Motor neuron (in vitro differentiated cells): Measurements from ENCODE around the gene JUP. TPM values are rescaled to one million over a fixed set of nuclear protein-coding genes. Genes with fewer than 3 reads are reported as not detected.

Experiments
- ATAC-seq, 8 experiments: fragments of 200-7000 bp; cut with Tn5 transposase; replicated peaks in 6 of 8; 2 replicates each; pipeline ENCODE4 v1.8.0; 2021; ENCODE audit warnings: mild to moderate bottlenecking in 8 of 8, moderate library complexity in 8 of 8
- H3K27ac ChIP-seq, 2 donors: fragments of 250-450 bp; sonication (Bioruptor Pico); 2 replicates each; pipeline ENCODE4 v1.9.0; 2021; ENCODE audit warnings: antibody characterized with exemption in 2 of 2, mild to moderate bottlenecking in 2 of 2, moderate library complexity in 1 of 2
- H3K4me1 ChIP-seq, 2 donors: fragments of 250-450 bp; sonication (Bioruptor Pico); replicated peaks in 1 of 2; 2 replicates each; pipeline ENCODE4 v1.6.1; 2021; ENCODE audit warnings: antibody characterized with exemption in 2 of 2, mild to moderate bottlenecking in 2 of 2, moderate library complexity in 1 of 2
- H3K4me3 ChIP-seq, 5 donors: fragments of 250-450 bp; sonication (Bioruptor Pico); 2 replicates each; pipeline ENCODE4 v1.9.0; 2021; ENCODE audit warnings: antibody characterized with exemption in 5 of 5, mild to moderate bottlenecking in 5 of 5, moderate library complexity in 4 of 5
- WGBS, 10 experiments: fragments of 450-650 bp; shearing (Covaris generic); methylation state at CpG; one replicate each; pipeline ENCODE4 v1.0.0; 2022; 5-methylcytosine and 5-hydroxymethylcytosine counted together
- in situ Hi-C, 9 experiments: fragments of 400-800 bp; cut with MboI; loops; one replicate each; pipeline ENCODE4 v1.15.0; 2021; ENCODE audit warnings: low sequenced_read_pairs in 9 of 9, low pct_unique_long_range_greater_than_20kb in 2 of 9; ENCODE audit not compliant: unreplicated experiment in 9 of 9
- total RNA-seq, 8 experiments: library from RNA; unstranded; fragments of 300-600 nt; gene quantifications; 2 replicates each; pipeline versions ENCODE4 v1.2.3 to v1.2.4, GENCODE V29; 2022

Gene JUP
- total RNA-seq, 8 experiments from 2014 or later, result 4.9 to 34.5 (median 16.8) TPM

DNA sequence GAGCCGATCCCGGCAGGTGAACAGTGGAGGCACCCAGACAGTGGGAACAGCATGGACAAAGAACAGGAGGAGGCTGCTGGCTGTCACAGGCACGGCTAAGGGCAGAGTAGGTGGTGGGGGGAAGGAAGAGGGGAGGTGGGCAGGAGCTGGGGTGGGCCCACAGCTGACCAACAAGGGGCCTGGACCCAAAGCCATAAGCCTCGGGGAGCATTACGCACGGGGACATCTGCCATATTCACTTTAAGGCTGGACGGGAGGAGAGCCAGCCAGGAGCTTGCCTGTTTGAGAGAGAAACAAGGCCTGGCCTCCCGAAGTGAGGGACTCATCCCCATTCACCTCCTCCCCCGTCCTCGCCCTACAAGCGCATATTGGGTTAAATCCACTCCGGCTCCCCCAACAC lies 32.4 kb downstream of the JUP start:
- 80 to 89% methylated on average over 4 to 6 of the region's 12 CpGs; no CpG with 5 or more reads in 8 of the 10 experiments for WGBS, 10 experiments
- in situ Hi-C loops, result no loop called here
- ATAC-seq, result peak in 1 of 8 experiments; percentile 14

DNA sequence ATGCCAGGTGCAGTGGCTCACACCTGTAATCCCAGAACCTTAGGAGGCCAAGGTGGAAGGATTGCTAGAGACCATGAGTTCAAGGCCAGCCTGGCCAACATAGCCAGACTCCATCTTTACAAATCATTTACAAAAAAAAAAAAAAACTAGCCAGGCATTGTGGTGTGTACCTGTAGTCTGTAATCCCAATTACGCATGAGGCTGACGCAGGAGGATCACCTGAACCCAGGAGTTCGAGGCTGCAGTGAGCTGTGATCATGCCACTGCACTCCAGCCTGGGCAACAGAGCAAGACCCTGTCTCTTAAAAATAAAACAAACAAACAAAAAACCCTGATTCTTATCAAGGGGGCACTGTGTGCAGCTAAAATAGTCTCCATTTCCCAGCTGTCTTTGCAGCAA lies 35.2 kb downstream of the JUP start:
- H3K4me3 ChIP-seq, result no peak overlapping the region
- WGBS, 10 experiments, result 50 to 92% (median 71%) methylated on average over 1 to 3 of the region's 3 CpGs; no CpG with 5 or more reads in 4 of the 10 experiments
- H3K4me1 ChIP-seq, result no peaks in the 10 kb centered on the region
- H3K27ac ChIP-seq, result no peak overlapping the region
- in situ Hi-C loops, result no loop called here
- no peak for ATAC-seq

More for the DNA sequence above, 32.4 kb downstream of the JUP start:
- H3K27ac ChIP-seq, result no peak overlapping the region
- H3K4me3 ChIP-seq, result no peak overlapping the region
- H3K4me1 ChIP-seq, result no peaks in the 10 kb centered on the region

GRCh38 chr17:41750862-41751261 lies 35.6 kb downstream of the JUP start:
- Histone ChIP-seq H3K4me3 (no peak overlapping the region), H3K4me1 (no peaks in the 10 kb centered on the region), H3K27ac (no peak overlapping the region)
- WGBS, 10 experiments, result 17 to 100% (median 70%) methylated on average over 1 to 4 of the region's 4 CpGs; no CpG with 5 or more reads in 3 of the 10 experiments
- in situ Hi-C loops, result no loop called here
- ATAC-seq, result no peak

DNA sequence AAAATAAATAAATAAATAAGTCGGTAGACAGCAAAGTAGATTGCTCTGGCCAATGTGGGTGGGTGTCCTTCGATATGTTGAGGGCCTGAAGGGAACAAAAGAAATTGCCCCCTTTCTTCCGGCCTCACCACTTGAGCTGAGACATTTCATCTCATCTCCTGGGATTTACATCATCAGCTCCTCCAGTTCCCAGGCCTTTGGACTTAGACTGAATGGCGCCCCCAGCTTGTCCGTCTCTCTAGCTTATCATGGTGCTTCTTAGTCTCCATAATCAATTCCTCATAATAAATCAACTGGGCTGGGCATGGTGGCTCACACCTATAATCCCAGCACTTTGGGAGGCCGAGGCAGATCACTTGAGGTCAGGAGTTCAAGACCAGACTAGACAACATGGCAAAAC lies 38.2 kb downstream of the JUP start:
- Histone ChIP-seq H3K4me3 (no peak overlapping the region), H3K27ac (no peak overlapping the region), H3K4me1 (no peaks in the 10 kb centered on the region)
- 60 to 97% (median 82%) methylated on average over 1 to 5 of the region's 6 CpGs; no CpG with 5 or more reads in 4 of the 10 experiments for whole genome bisulfite sequencing, 10 experiments
- in situ Hi-C loops, result loop anchor here in 3 of 9 experiments (25.0 kb wide), 2 partner anchors 89 to 364 kb away; partner anchors contain the start of genes DHX58 (in 2 of the 3), HSPB9 (in 2 of the 3), KAT2A (in 2 of the 3) and KLHL10 (in 1 of the 3)
- no peak for ATAC-seq

- in situ Hi-C loops, result loop anchor here in 3 of 9 experiments (25.0 kb wide), 2 partner anchors 96 to 371 kb away; partner anchors contain the start of genes DHX58 (in 2 of the 3), HSPB9 (in 2 of the 3), KAT2A (in 2 of the 3) and KLHL10 (in 1 of the 3)
- no peak overlapping the region for H3K27ac ChIP-seq
- H3K4me3 ChIP-seq, result no peak overlapping the region
- 40 to 91% (median 75%) methylated on average over 2 to 7 of the region's 9 CpGs; no CpG with 5 or more reads in 1 of the 10 experiments for WGBS, 10 experiments
- H3K4me1 ChIP-seq, result peaks cover 3 to 4% of the 10 kb centered on the region in 2 donors
- no peak for ATAC-seq
These were observed 44.8 kb downstream of the JUP start for GRCh38 chr17:41741709-41742108.

DNA sequence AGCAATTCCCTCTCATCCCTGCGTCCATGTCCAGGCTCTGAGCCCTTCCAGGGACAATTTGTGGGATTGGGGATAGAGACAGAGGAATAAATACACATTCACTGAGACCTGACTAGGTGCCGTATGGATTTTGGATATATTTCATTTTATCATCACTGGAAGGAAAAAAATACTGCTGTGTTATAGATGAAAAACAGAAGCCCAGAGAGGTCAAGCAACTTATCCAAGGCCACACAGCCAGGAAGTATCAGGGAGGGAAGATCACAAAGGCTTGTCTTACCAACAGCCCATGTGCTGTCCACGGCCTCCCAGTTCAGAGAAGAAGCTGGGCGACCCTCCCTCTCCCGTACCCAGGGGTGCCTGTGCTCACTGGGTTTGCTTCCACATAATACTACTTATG lies 46.0 kb downstream of the JUP start:
- Histone ChIP-seq H3K27ac (no peak overlapping the region), H3K4me1 (peaks cover 3 to 4% of the 10 kb centered on the region in 2 donors), H3K4me3 (no peak overlapping the region)
- in situ Hi-C loops, result loop anchor here in 3 of 9 experiments (25.0 kb wide), 2 partner anchors 97 to 372 kb away; partner anchors contain the start of genes DHX58 (in 2 of the 3), HSPB9 (in 2 of the 3), KAT2A (in 2 of the 3) and KLHL10 (in 1 of the 3)
- WGBS, 10 experiments, result 33 to 100% (median 100%) methylated on average over 1 to 3 of the region's 5 CpGs; no CpG with 5 or more reads in 3 of the 10 experiments
- ATAC-seq, result no peak

GRCh38 chr17:41739661-41740352 lies 46.7 kb downstream of the JUP start:
- peak in 6 of 8 experiments; percentile 14 to 63 (median 31) for ATAC-seq
- WGBS, 10 experiments, result 8 to 80% (median 70%) methylated on average over 1 to 3 of the region's 9 CpGs; no CpG with 5 or more reads in 3 of the 10 experiments
- Histone ChIP-seq H3K27ac (no peak overlapping the region), H3K4me1 (peaks cover 3 to 7% of the 10 kb centered on the region in 2 donors), H3K4me3 (no peak overlapping the region)
- in situ Hi-C loops, result loop anchor here in 6 of 9 experiments (5.0 to 25.0 kb wide), 5 partner anchors 55 to 372 kb away; partner anchors contain the start of genes DHX58 (in 2 of the 6), HSPB9 (in 2 of the 6), KAT2A (in 2 of the 6) and KLHL10 (in 1 of the 6)

DNA sequence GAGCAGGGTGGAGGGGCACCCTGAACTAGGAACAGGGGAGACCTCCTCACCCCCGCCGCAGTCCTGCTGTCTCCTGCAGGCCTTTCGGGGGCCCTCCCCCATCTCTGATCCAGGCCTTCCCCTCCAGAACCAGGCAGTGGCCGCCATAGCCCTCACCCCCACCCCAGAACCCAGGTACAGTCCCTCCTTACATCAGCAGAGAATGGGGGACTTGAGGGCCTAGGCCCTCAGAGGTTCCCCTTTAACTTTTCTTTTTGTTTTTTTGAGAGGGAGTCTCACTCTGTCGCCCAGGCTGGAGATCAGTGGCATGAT lies 47.8 kb downstream of the JUP start:
- Histone ChIP-seq H3K27ac (no peak overlapping the region), H3K4me3 (no peak overlapping the region), H3K4me1 (peaks cover 3 to 7% of the 10 kb centered on the region in 2 donors)
- WGBS, 10 experiments, result no CpG with 5 or more reads among the region's 5 CpGs
- ATAC-seq, result no peak
- in situ Hi-C loops, result loop anchor here in 6 of 9 experiments (5.0 to 25.0 kb wide), 5 partner anchors 56 to 374 kb away; partner anchors contain the start of genes DHX58 (in 2 of the 6), HSPB9 (in 2 of the 6), KAT2A (in 2 of the 6) and KLHL10 (in 1 of the 6)

GRCh38 chr17:41738077-41738800 lies 48.3 kb downstream of the JUP start:
- peaks cover 3 to 7% of the 10 kb centered on the region in 2 donors for H3K4me1 ChIP-seq
- peak; percentile 57 to 82 (median 68) for ATAC-seq
- in situ Hi-C loops, result loop anchor here in 6 of 9 experiments (5.0 to 25.0 kb wide), 5 partner anchors 57 to 374 kb away; partner anchors contain the start of genes DHX58 (in 2 of the 6), HSPB9 (in 2 of the 6), KAT2A (in 2 of the 6) and KLHL10 (in 1 of the 6)
- WGBS, 10 experiments, result 0 to 20% (median 7%) methylated on average over 1 to 6 of the region's 10 CpGs; no CpG with 5 or more reads in 4 of the 10 experiments
- H3K4me3 ChIP-seq, result peak overlapping the region in 1 of 5 donors; percentile 2
- H3K27ac ChIP-seq, result no peak overlapping the region

DNA sequence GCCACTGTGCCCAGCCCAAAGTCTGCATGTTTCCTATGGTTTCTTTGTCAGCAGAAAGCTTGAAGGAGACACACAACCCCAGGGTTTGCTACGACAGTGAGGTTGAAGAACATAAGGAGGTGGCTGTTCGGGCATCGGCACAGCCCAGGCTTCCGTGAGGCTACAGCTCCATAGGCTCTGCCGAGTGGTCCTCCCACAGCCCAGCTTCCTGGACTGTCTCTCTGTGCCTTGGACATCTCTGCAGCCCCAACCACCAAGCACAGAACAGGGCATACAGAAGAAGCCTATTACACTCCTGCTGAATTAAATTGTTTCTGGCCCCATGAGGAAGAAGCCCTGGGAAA lies 48.9 kb downstream of the JUP start:
- H3K27ac ChIP-seq, result no peak overlapping the region
- in situ Hi-C loops, result loop anchor here in 6 of 9 experiments (5.0 to 25.0 kb wide), 5 partner anchors 57 to 375 kb away; partner anchors contain the start of genes DHX58 (in 2 of the 6), HSPB9 (in 2 of the 6), KAT2A (in 2 of the 6) and KLHL10 (in 1 of the 6)
- WGBS, 10 experiments, result 0 to 50% (median 25%) methylated on average over 1 to 4 of the region's 5 CpGs; no CpG with 5 or more reads in 6 of the 10 experiments
- peak in 5 of 8 experiments; percentile 0 to 8 (median 1) for ATAC-seq
- H3K4me1 ChIP-seq, result peaks cover 3 to 7% of the 10 kb centered on the region in 2 donors
- no peak overlapping the region for H3K4me3 ChIP-seq

GRCh38 chr17:41736983-41737679 lies 49.4 kb downstream of the JUP start:
- ATAC-seq, result no peak
- WGBS, 10 experiments, result 20 to 89% (median 64%) methylated on average over 1 to 12 of the region's 17 CpGs
- no peak overlapping the region for H3K27ac ChIP-seq
- in situ Hi-C loops, result loop anchor here in 6 of 9 experiments (5.0 to 25.0 kb wide), 5 partner anchors 58 to 375 kb away; partner anchors contain the start of genes DHX58 (in 2 of the 6), HSPB9 (in 2 of the 6), KAT2A (in 2 of the 6) and KLHL10 (in 1 of the 6)
- H3K4me1 ChIP-seq, result peaks cover 3 to 7% of the 10 kb centered on the region in 2 donors
- no peak overlapping the region for H3K4me3 ChIP-seq

GRCh38 chr17:41735744-41736143 lies 50.8 kb downstream of the JUP start:
- no peak for ATAC-seq
- WGBS, 10 experiments, result 41 to 100% (median 79%) methylated on average over 1 to 4 of the region's 4 CpGs; no CpG with 5 or more reads in 3 of the 10 experiments
- H3K27ac ChIP-seq, result no peak overlapping the region
- H3K4me1 ChIP-seq, result peaks cover 3 to 7% of the 10 kb centered on the region in 2 donors
- in situ Hi-C loops, result loop anchor here in 6 of 9 experiments (5.0 to 25.0 kb wide), 5 partner anchors 59 to 377 kb away; partner anchors contain the start of genes DHX58 (in 2 of the 6), HSPB9 (in 2 of the 6), KAT2A (in 2 of the 6) and KLHL10 (in 1 of the 6)
- no peak overlapping the region for H3K4me3 ChIP-seq
